Measurements from ENCODE around the gene IMMP2L. TPM values are rescaled to one million over a fixed set of nuclear protein-coding genes. Genes with fewer than 3 reads are reported as not detected.
"Not testable (repeated sequence)": the region's sequence is repeated elsewhere in the genome, so short reads cannot be mapped to it uniquely, and the experiment has no call there.

The IMMP2L gene
- total and polyA plus RNA-seq, 8 donors = 2.5 to 40.8 (median 20.0) TPM; not detected in 1

DNA sequence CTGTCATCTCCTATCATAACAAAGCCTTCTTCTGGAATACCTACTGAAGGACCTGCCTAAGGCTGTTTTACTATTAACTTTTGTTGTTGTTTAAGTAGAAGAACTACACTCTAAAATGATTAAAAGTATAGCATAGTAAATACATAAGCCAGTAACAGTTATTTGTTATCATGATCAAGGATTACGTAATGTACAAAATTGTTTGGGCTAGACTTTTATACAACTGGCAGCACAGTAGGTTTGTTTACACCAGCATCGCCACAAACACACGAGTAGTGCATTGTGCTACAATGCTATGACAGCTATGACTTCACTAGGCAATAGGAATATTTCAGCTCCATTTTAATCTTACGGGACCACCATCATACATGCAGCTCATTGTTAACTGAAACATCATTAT is 302.3 kb downstream of the IMMP2L start:
- Histone ChIP-seq H3K4me1 (peaks cover 0 to 6% (median 0%) of the 10 kb centered on the region in 4 donors), H3K27me3 (no peaks in the 10 kb centered on the region), H3K27ac (no peak overlapping the region), H3K36me3 (no peaks in the 10 kb centered on the region), H3K9me3 (no peaks in the 10 kb centered on the region), H3K4me3 (no peak overlapping the region)
- 88 to 93% (median 91%) methylated on average over 4 of the region's 4 CpGs for WGBS, 5 donors
- no peak for DNase-seq
- intact Hi-C loops (cut with DNase I; ENCODE audit: low total_unique reads) = no loop called here
- no peak for TF ChIP-seq EP300 (IDR thresholded peaks at IDR 0.05)
- TF ChIP-seq POLR2AphosphoS5 (IDR thresholded peaks at IDR 0.05) = no peak
- TF ChIP-seq, protein P1, sequence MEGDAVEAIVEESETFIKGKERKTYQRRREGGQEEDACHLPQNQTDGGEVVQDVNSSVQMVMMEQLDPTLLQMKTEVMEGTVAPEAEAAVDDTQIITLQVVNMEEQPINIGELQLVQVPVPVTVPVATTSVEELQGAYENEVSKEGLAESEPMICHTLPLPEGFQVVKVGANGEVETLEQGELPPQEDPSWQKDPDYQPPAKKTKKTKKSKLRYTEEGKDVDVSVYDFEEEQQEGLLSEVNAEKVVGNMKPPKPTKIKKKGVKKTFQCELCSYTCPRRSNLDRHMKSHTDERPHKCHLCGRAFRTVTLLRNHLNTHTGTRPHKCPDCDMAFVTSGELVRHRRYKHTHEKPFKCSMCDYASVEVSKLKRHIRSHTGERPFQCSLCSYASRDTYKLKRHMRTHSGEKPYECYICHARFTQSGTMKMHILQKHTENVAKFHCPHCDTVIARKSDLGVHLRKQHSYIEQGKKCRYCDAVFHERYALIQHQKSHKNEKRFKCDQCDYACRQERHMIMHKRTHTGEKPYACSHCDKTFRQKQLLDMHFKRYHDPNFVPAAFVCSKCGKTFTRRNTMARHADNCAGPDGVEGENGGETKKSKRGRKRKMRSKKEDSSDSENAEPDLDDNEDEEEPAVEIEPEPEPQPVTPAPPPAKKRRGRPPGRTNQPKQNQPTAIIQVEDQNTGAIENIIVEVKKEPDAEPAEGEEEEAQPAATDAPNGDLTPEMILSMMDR (IDR thresholded peaks at IDR 0.05) = no peak
- no peak for TF ChIP-seq POLR2A (IDR thresholded peaks at IDR 0.05)

DNA sequence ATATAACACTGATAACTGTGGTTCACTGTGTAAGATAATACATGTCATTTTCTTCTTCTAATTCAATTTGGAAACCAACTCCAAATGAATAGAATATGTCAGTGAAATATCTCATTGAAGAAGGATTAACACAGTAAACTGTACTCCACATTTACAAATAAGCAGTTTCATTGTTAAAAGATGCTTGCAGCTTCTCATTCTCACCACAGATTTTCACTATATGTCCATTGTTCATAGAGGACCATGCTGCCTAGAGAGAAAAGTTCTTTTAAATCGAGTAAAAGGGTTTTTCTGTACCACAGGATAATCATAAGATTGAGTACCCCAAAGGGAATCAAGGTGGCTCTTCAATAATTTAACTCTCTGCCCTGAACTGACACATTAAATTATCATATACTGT is 305.9 kb downstream of the IMMP2L start:
- intact Hi-C loops (cut with DNase I; ENCODE audit: low total_unique reads) = no loop called here
- no peak for DNase-seq
- peaks cover 0 to 2% (median 0%) of the 10 kb centered on the region in 4 donors for H3K9me3 ChIP-seq
- no peaks in the 10 kb centered on the region for H3K36me3 ChIP-seq
- TF ChIP-seq POLR2A (IDR thresholded peaks at IDR 0.05) (no peak), POLR2AphosphoS5 (IDR thresholded peaks at IDR 0.05) (no peak), EP300 (IDR thresholded peaks at IDR 0.05) (no peak)
- TF ChIP-seq, protein P1 (IDR thresholded peaks at IDR 0.05) = no peak
- H3K27ac ChIP-seq = no peak overlapping the region
- H3K27me3 ChIP-seq = no peaks in the 10 kb centered on the region
- no peaks in the 10 kb centered on the region for H3K4me1 ChIP-seq
- WGBS, 5 donors = 74 to 91% (median 85%) methylated on average over 1 of the region's 1 CpG
- H3K4me3 ChIP-seq = no peak overlapping the region

DNA sequence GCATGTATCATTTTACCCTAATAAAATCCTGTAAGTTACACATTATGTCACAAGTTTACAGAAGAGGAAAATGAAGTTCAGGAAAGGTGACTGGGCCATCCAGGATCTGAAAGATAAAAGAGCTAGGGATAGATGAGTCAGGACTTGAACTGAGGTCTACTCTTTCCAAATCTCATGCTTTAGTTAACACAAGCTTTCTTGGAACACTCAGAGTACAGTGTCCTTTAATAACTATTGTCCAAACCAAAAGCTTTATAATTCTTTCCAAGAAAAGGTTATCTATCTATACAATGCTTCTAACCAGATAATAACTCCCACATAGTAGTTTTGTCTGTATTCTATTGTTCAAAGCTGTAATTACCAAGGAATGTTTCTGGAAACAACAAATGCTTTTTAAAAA is 306.7 kb downstream of the IMMP2L start:
- no peaks in the 10 kb centered on the region for H3K27me3 ChIP-seq
- TF ChIP-seq EP300 (IDR thresholded peaks at IDR 0.05) = no peak
- TF ChIP-seq POLR2A (IDR thresholded peaks at IDR 0.05) = no peak
- no peak for TF ChIP-seq POLR2AphosphoS5 (IDR thresholded peaks at IDR 0.05)
- TF ChIP-seq, protein P1 (IDR thresholded peaks at IDR 0.05) = no peak
- no peak for DNase-seq
- H3K9me3 ChIP-seq = peaks cover 0 to 5% (median 1%) of the 10 kb centered on the region in 4 donors
- no peaks in the 10 kb centered on the region for H3K36me3 ChIP-seq
- H3K4me1 ChIP-seq = no peaks in the 10 kb centered on the region
- intact Hi-C loops (cut with DNase I; ENCODE audit: low total_unique reads) = no loop called here
- no peak overlapping the region for H3K4me3 ChIP-seq
- no peak overlapping the region for H3K27ac ChIP-seq

DNA sequence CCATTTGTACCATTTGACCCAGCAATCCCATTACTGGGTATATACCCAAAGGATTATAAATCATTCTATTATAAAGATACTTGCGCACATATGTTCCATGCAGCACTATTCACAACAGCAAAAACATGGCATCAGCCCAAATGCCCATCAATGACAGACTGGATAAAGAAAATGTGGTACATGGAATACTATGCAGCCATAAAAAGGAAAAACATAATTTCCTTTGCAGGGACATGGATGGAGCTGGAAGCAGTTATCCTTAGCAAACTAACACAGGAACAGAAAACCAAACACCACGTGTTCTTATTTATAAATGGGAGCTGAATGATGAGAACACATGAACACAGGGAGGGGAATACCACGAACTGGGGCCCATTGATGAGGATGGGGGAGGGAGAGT is 310.9 kb downstream of the IMMP2L start:
- 77 to 97% (median 94%) methylated on average over 3 of the region's 3 CpGs for WGBS, 5 donors
- H3K27me3 ChIP-seq; H3K27ac ChIP-seq; H3K36me3 ChIP-seq; H3K4me1 ChIP-seq; H3K4me3 ChIP-seq; DNase-seq; H3K9me3 ChIP-seq; intact Hi-C loops (cut with DNase I; ENCODE audit: low total_unique reads): not testable (repeated sequence)

DNA sequence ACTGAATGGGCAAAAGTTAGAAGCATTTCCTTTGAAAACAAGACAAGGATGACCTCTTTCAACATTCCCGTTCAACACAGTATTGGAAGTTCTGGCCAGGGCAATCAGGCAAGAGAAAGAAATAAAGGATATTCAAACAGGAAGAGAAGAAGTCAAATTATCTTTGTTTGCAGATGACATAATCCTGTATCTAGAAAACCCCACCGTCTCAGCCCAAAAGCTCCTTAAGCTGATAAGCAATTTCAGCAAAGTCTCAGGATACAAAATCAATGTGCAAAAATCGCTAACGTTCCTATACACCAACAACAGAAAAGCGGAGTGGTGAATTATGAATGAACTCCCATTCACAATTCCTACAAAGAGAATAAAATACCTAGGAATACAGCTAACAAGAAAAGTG is 312.5 kb downstream of the IMMP2L start:
- H3K36me3 ChIP-seq; H3K9me3 ChIP-seq; H3K27ac ChIP-seq; H3K27me3 ChIP-seq; DNase-seq; H3K4me1 ChIP-seq; intact Hi-C loops (cut with DNase I; ENCODE audit: low total_unique reads); H3K4me3 ChIP-seq: not testable (repeated sequence)
- WGBS, 5 donors = 91 to 98% (median 93%) methylated on average over 5 of the region's 5 CpGs
